ENCODE measurements around the gene SFTA2. TPM values are rescaled to one million over a fixed set of nuclear protein-coding genes. Genes with fewer than 3 reads are reported as not detected.

Gene SFTA2
- total RNA-seq, 1 donor from 2014 or later, result not detected

- H3K36me3 ChIP-seq (ENCODE audit: control insufficient read depth, insufficient read depth, low read length), result peaks cover 1% of the 10 kb centered on the region
- no peaks in the 10 kb centered on the region for H3K27me3 ChIP-seq (ENCODE audit: control insufficient read depth, insufficient read depth, low read length)
- TF ChIP-seq CTCF (IDR thresholded peaks at IDR 0.05; ENCODE audit: insufficient read depth, low read length, severe bottlenecking), result no peak
- no peak overlapping the region for H3K4me3 ChIP-seq (ENCODE audit: low read depth, low read length)
- DNase-seq (ENCODE audit: low read depth), result peak; percentile 77
- FAIRE-seq, result no peak
Observed at GRCh38 chr6:30881392-30882203, 50.4 kb downstream of the SFTA2 start.

Other genes starting within 250 kb of the SFTA2 start
- 26.0 and 32.6 TPM in 2 replicates for gene PPP1R18, start 245.5 kb downstream of the SFTA2 start, total RNA-seq
- gene NRM, start 241.2 kb downstream of the SFTA2 start, total RNA-seq, result 0.26 and 0.51 TPM in 2 replicates
- gene MDC1, start 214.9 kb downstream of the SFTA2 start, total RNA-seq, result 2.4 and 2.7 TPM in 2 replicates
- 131 and 136 TPM in 2 replicates for gene TUBB, start 211.8 kb downstream of the SFTA2 start, total RNA-seq
- 15.1 and 20.0 TPM in 2 replicates for gene FLOT1, start 189.5 kb downstream of the SFTA2 start, total RNA-seq
- gene IER3, start 187.6 kb downstream of the SFTA2 start, total RNA-seq, result 186 and 279 TPM in 2 replicates
- gene DDR1, start 47.7 kb downstream of the SFTA2 start, total RNA-seq, result 149 and 194 TPM in 2 replicates
- 10.0 and 10.6 TPM in 2 replicates for gene GTF2H4, start 24.0 kb downstream of the SFTA2 start, total RNA-seq
- 24.6 and 26.3 TPM in 2 replicates for gene VARS2, start 17.9 kb downstream of the SFTA2 start, total RNA-seq
- under 0.01 TPM in 1 of 2 replicates, not detected in the other for gene MUCL3, start 8.8 kb upstream of the SFTA2 start, total RNA-seq
- gene MUC21, start 51.5 kb upstream of the SFTA2 start, total RNA-seq, result 0.53 and 2.2 TPM in 2 replicates
- gene MUC22, start 78.3 kb upstream of the SFTA2 start, total RNA-seq, result under 0.01 TPM in 1 of 2 replicates, not detected in the other
- 0.13 TPM in 1 of 2 replicates, not detected in the other for gene C6orf15, start 180.4 kb upstream of the SFTA2 start, total RNA-seq
- 5.1 and 6.3 TPM in 2 replicates for gene PSORS1C1, start 182.6 kb upstream of the SFTA2 start, total RNA-seq
- not detected in 2 replicates for gene CDSN, start 188.3 kb upstream of the SFTA2 start, total RNA-seq
- not detected in 2 replicates for gene PSORS1C2, start 206.9 kb upstream of the SFTA2 start, total RNA-seq
- gene CCHCR1, start 225.6 kb upstream of the SFTA2 start, total RNA-seq, result 14.5 and 25.2 TPM in 2 replicates
- 1.1 and 3.1 TPM in 2 replicates for gene TCF19, start 226.4 kb upstream of the SFTA2 start, total RNA-seq
- gene POU5F1, start 238.5 kb upstream of the SFTA2 start, total RNA-seq, result 0.53 and 1.3 TPM in 2 replicates

Data from bronchial epithelial cell (primary cell).